ENCODE data around the gene CMTR1.
"Not testable (repeated sequence)": the region's sequence is repeated elsewhere in the genome, so short reads cannot be mapped to it uniquely, and the experiment has no call there.

The CMTR1 gene

GRCh38 chr6:37492991-37493660 is 60.1 kb downstream of the CMTR1 start:
- DNase-seq: peak; percentile 81

GRCh38 chr6:37493661-37493995 is 60.6 kb downstream of the CMTR1 start:
- DNase-seq: peak; percentile 67

GRCh38 chr6:37495244-37495934 is 62.4 kb downstream of the CMTR1 start:
- DNase-seq: peak; percentile 66

GRCh38 chr6:37496951-37497885 is 64.2 kb downstream of the CMTR1 start:
- DNase-seq: no peak

GRCh38 chr6:37499433-37500293 is 66.6 kb downstream of the CMTR1 start, which contains the start of gene CCDC167:
CCDC167 (minus strand) TSS chr6:37499893; CDS start chr6:37499863, 30 bp downstream.
- peak; percentile 98 for DNase-seq

- no peak for DNase-seq
Observed at GRCh38 chr6:37500294-37500608, 67.2 kb downstream of the CMTR1 start.

- DNase-seq: not testable (repeated sequence)
Observed at GRCh38 chr6:37500904-37501303, 67.9 kb downstream of the CMTR1 start.

- DNase-seq: no peak
Observed at GRCh38 chr6:37501632-37502491, 68.8 kb downstream of the CMTR1 start.

- DNase-seq: peak; percentile 54
Observed at GRCh38 chr6:37502703-37503291, 69.8 kb downstream of the CMTR1 start.

GRCh38 chr6:37503309-37503965 is 70.4 kb downstream of the CMTR1 start:
- DNase-seq: no peak

GRCh38 chr6:37504024-37504423 is 71.0 kb downstream of the CMTR1 start:
- DNase-seq: no peak

GRCh38 chr6:37506479-37506878 is 73.5 kb downstream of the CMTR1 start:
- DNase-seq: no peak

GRCh38 chr6:37507077-37507476 is 74.1 kb downstream of the CMTR1 start:
- no peak for DNase-seq

- peak; percentile 47 for DNase-seq
Observed at GRCh38 chr6:37507690-37508421, 74.8 kb downstream of the CMTR1 start.

- DNase-seq: no peak
Observed at GRCh38 chr6:37511201-37511600, 78.2 kb downstream of the CMTR1 start.

- no peak for DNase-seq
Observed at GRCh38 chr6:37511910-37512399, 78.9 kb downstream of the CMTR1 start.

- no peak for DNase-seq
Observed at GRCh38 chr6:37512400-37513011, 79.5 kb downstream of the CMTR1 start.

- no peak for DNase-seq
Observed at GRCh38 chr6:37513155-37513554, 80.1 kb downstream of the CMTR1 start.

GRCh38 chr6:37513576-37513975 is 80.6 kb downstream of the CMTR1 start:
- no peak for DNase-seq
